WTC11 (cell line): ENCODE measurements around the gene VIT. TPM values are rescaled to one million over a fixed set of nuclear protein-coding genes. Genes with fewer than 3 reads are reported as not detected.

Experiments used
- ATAC-seq: fragments of 200-7000 bp; cut with Tn5 transposase; 2 replicates; pipeline ENCODE4 v1.10.0; 2021; ENCODE audit warnings: mild to moderate bottlenecking, moderate library complexity
- CTCF ChIA-PET: fragments of 300-600 bp; sonication (Branson Sonifier 250); formaldehyde crosslinking; loops from one replicate; lab custom pipeline; 2021; ENCODE audit warnings: antibody characterized with exemption; lab: Charles Lee
- POLR2A ChIA-PET: fragments of 350-600 bp; sonication (Branson Sonifier 250); formaldehyde crosslinking; loops from one replicate; lab custom pipeline; 2021; ENCODE audit warnings: antibody characterized with exemption; lab: Charles Lee
- DNase-seq: peaks from one replicate; pipeline ENCODE4 v3.0.0; 2021; ENCODE audit warnings: low spot score
- H3K27ac Mint-ChIP-seq: 2 replicates; pipeline ENCODE4 v1.8.0; 2021; ENCODE audit warnings: mixed read lengths
- H3K27me3 Mint-ChIP-seq: 2 replicates; pipeline ENCODE4 v1.8.0; 2021; ENCODE audit warnings: low read depth, mild to moderate bottlenecking, moderate library complexity, mixed read lengths
- H3K36me3 Mint-ChIP-seq: 2 replicates; pipeline ENCODE4 v1.8.0; 2021; ENCODE audit warnings: mixed read lengths
- H3K4me1 Mint-ChIP-seq: 2 replicates; pipeline ENCODE4 v1.8.0; 2022; ENCODE audit warnings: mixed read lengths
- H3K4me3 Mint-ChIP-seq: 2 replicates; pipeline ENCODE4 v1.8.0; 2021; ENCODE audit warnings: mild to moderate bottlenecking, moderate library complexity, mixed read lengths
- H3K9me3 Mint-ChIP-seq: 2 replicates; pipeline ENCODE4 v1.8.0; 2021; ENCODE audit warnings: mixed read lengths
- CREM ChIP-seq: sonication (generic); formaldehyde crosslinking; IDR thresholded peaks from 2 replicates; pipeline ENCODE4 v1.8.1; 2022; ENCODE audit warnings: mild to moderate bottlenecking, missing genetic modification reagents, moderate library complexity
- EMX1 ChIP-seq: fragments of 250-450 bp; sonication (Bioruptor Pico); IDR thresholded peaks from 2 replicates; pipeline ENCODE4 v1.8.0; 2021; ENCODE audit warnings: mild to moderate bottlenecking
- ERG ChIP-seq: fragments of 250-450 bp; sonication (Bioruptor Pico); IDR thresholded peaks from 2 replicates; pipeline ENCODE4 v1.8.0; 2021; ENCODE audit warnings: mild to moderate bottlenecking
- ETV6 ChIP-seq: sonication (generic); formaldehyde crosslinking; IDR thresholded peaks from 2 replicates; pipeline ENCODE4 v1.8.1; 2022; ENCODE audit warnings: mild to moderate bottlenecking, missing genetic modification reagents
- JUN ChIP-seq: sonication (generic); formaldehyde crosslinking; IDR thresholded peaks from 2 replicates; pipeline ENCODE4 v1.8.0; 2023; ENCODE audit warnings: mild to moderate bottlenecking, missing genetic modification reagents
- PRRX2 ChIP-seq: fragments of 250-450 bp; sonication (Bioruptor Pico); IDR thresholded peaks from 2 replicates; pipeline ENCODE4 v1.8.0; 2021; ENCODE audit warnings: mild to moderate bottlenecking
- RORB ChIP-seq: fragments of 250-450 bp; sonication (Bioruptor Pico); IDR thresholded peaks from 2 replicates; pipeline ENCODE4 v1.9.0; 2021; ENCODE audit warnings: mild to moderate bottlenecking
- SOX15 ChIP-seq: fragments of 250-450 bp; sonication (Bioruptor Pico); IDR thresholded peaks from 2 replicates; pipeline ENCODE4 v1.9.0; 2021; ENCODE audit warnings: mild to moderate bottlenecking
- TCF7 ChIP-seq: sonication (generic); formaldehyde crosslinking; IDR thresholded peaks from 2 replicates; pipeline ENCODE4 v1.8.0; 2022; ENCODE audit warnings: mild to moderate bottlenecking, low read depth, missing genetic modification reagents, moderate library complexity
- TEAD1 ChIP-seq: sonication (generic); formaldehyde crosslinking; IDR thresholded peaks from 2 replicates; pipeline ENCODE4 v1.8.0; 2022; ENCODE audit warnings: mild to moderate bottlenecking, missing genetic modification reagents
- TP53 ChIP-seq: sonication (generic); formaldehyde crosslinking; IDR thresholded peaks from 2 replicates; pipeline ENCODE4 v1.8.1; 2023; ENCODE audit warnings: mild to moderate bottlenecking, missing genetic modification reagents
- ZNF317 ChIP-seq: sonication (generic); formaldehyde crosslinking; IDR thresholded peaks from 2 replicates; pipeline ENCODE4 v1.8.1; 2023; ENCODE audit warnings: low read depth, mild to moderate bottlenecking, moderate library complexity, missing genetic modification reagents, borderline replicate concordance
- ZNF423 ChIP-seq: fragments of 250-450 bp; sonication (Bioruptor Pico); IDR thresholded peaks from 2 replicates; pipeline ENCODE4 v2.1.2; 2022; ENCODE audit warnings: mild to moderate bottlenecking, moderate library complexity
- total RNA-seq: library from RNA; stranded (reverse); gene quantifications from 3 replicates; pipeline ENCODE4 v1.2.3, GENCODE V29; 2021
- TF ChIP-seq, protein P1 (sequence below): sonication (generic); formaldehyde crosslinking; IDR thresholded peaks from 2 replicates; pipeline ENCODE4 v1.8.0; 2022; ENCODE audit warnings: mild to moderate bottlenecking, missing genetic modification reagents
- TF ChIP-seq, protein P2 (sequence below): sonication (generic); formaldehyde crosslinking; IDR thresholded peaks from 2 replicates; pipeline ENCODE4 v1.8.1; 2022; ENCODE audit warnings: low read depth, mild to moderate bottlenecking, moderate library complexity, missing genetic modification reagents, borderline replicate concordance
- TF ChIP-seq, protein P3 (sequence below): fragments of 250-450 bp; sonication (Bioruptor Pico); IDR thresholded peaks from 2 replicates; pipeline ENCODE4 v1.9.0; 2021; ENCODE audit warnings: mild to moderate bottlenecking, borderline replicate concordance
- TF ChIP-seq, protein P4 (sequence below): fragments of 250-450 bp; sonication (Bioruptor Pico); IDR thresholded peaks from 2 replicates; pipeline ENCODE4 v1.9.0; 2021; ENCODE audit warnings: mild to moderate bottlenecking
- TF ChIP-seq, protein P5 (sequence below): sonication (generic); formaldehyde crosslinking; IDR thresholded peaks from 2 replicates; pipeline ENCODE4 v1.8.1; 2022; ENCODE audit warnings: missing genetic modification reagents, borderline replicate concordance

Gene VIT
- total RNA-seq, 1 experiment from 2014 or later, result 0.46 TPM

DNA sequence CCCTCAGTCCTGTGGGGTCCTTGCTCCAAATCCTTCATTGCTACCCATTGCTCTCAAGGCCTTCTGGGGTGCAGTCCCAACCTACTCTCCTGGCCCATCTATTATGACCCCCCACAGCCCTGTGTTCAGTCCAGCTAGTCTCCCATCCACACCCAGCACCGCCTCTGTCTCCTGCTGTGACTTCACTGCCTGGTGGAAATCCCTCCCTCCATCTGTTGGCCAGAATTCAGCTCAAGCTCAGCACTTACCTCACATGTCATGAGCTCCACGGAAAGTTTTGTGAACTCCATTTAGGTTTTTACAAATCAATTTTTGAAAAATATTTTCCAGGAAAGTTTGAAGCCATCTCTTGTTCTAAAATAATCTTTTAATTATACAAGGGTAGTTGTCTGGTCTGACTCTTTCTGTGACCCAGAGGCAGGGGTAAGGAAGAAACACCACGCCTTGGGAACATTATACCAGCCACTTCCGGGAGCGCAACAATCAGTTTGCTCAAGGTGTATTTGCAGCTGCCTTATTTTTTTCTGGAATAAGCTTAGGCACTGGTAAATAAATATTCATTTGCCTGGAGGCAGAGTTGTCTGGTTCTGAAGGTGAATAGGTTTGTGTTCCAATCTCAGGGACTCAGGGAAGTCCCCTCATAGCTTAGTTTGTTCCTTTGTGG is 110.8 kb downstream of the VIT start:
- DNase-seq, result no peak
- CTCF ChIA-PET, result interaction anchor here (0.6 to 2.6 kb wide), 2 partner anchors 22 to 25 kb away, joined by 3 to 13 read pairs; no protein-coding TSS in a partner anchor
- Mint-ChIP-seq H3K36me3 (no peaks in the 10 kb centered on the region), H3K4me3 (no peak overlapping the region), H3K27ac (no peak overlapping the region), H3K27me3 (peaks cover 2% of the 10 kb centered on the region; the same call in 1 of the 2 replicates), H3K4me1 (peaks cover 6% of the 10 kb centered on the region; the same call in 1 of the 2 replicates), H3K9me3 (peaks cover 19% of the 10 kb centered on the region)
- POLR2A ChIA-PET, result no interaction called here
- TF ChIP-seq, protein P1, sequence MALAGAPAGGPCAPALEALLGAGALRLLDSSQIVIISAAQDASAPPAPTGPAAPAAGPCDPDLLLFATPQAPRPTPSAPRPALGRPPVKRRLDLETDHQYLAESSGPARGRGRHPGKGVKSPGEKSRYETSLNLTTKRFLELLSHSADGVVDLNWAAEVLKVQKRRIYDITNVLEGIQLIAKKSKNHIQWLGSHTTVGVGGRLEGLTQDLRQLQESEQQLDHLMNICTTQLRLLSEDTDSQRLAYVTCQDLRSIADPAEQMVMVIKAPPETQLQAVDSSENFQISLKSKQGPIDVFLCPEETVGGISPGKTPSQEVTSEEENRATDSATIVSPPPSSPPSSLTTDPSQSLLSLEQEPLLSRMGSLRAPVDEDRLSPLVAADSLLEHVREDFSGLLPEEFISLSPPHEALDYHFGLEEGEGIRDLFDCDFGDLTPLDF (CRISPR knock-in tag), result no peak
- TF ChIP-seq CREM (no peak), EMX1 (CRISPR knock-in tag) (no peak), JUN (no peak), TCF7 (CRISPR knock-in tag) (no peak), ZNF423 (no peak)
- TF ChIP-seq, protein P2, sequence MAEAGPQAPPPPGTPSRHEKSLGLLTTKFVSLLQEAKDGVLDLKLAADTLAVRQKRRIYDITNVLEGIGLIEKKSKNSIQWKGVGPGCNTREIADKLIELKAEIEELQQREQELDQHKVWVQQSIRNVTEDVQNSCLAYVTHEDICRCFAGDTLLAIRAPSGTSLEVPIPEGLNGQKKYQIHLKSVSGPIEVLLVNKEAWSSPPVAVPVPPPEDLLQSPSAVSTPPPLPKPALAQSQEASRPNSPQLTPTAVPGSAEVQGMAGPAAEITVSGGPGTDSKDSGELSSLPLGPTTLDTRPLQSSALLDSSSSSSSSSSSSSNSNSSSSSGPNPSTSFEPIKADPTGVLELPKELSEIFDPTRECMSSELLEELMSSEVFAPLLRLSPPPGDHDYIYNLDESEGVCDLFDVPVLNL (CRISPR knock-in tag), result no peak
- TF ChIP-seq, protein P3, sequence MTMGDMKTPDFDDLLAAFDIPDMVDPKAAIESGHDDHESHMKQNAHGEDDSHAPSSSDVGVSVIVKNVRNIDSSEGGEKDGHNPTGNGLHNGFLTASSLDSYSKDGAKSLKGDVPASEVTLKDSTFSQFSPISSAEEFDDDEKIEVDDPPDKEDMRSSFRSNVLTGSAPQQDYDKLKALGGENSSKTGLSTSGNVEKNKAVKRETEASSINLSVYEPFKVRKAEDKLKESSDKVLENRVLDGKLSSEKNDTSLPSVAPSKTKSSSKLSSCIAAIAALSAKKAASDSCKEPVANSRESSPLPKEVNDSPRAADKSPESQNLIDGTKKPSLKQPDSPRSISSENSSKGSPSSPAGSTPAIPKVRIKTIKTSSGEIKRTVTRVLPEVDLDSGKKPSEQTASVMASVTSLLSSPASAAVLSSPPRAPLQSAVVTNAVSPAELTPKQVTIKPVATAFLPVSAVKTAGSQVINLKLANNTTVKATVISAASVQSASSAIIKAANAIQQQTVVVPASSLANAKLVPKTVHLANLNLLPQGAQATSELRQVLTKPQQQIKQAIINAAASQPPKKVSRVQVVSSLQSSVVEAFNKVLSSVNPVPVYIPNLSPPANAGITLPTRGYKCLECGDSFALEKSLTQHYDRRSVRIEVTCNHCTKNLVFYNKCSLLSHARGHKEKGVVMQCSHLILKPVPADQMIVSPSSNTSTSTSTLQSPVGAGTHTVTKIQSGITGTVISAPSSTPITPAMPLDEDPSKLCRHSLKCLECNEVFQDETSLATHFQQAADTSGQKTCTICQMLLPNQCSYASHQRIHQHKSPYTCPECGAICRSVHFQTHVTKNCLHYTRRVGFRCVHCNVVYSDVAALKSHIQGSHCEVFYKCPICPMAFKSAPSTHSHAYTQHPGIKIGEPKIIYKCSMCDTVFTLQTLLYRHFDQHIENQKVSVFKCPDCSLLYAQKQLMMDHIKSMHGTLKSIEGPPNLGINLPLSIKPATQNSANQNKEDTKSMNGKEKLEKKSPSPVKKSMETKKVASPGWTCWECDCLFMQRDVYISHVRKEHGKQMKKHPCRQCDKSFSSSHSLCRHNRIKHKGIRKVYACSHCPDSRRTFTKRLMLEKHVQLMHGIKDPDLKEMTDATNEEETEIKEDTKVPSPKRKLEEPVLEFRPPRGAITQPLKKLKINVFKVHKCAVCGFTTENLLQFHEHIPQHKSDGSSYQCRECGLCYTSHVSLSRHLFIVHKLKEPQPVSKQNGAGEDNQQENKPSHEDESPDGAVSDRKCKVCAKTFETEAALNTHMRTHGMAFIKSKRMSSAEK, result no peak
- TF ChIP-seq, protein P4, sequence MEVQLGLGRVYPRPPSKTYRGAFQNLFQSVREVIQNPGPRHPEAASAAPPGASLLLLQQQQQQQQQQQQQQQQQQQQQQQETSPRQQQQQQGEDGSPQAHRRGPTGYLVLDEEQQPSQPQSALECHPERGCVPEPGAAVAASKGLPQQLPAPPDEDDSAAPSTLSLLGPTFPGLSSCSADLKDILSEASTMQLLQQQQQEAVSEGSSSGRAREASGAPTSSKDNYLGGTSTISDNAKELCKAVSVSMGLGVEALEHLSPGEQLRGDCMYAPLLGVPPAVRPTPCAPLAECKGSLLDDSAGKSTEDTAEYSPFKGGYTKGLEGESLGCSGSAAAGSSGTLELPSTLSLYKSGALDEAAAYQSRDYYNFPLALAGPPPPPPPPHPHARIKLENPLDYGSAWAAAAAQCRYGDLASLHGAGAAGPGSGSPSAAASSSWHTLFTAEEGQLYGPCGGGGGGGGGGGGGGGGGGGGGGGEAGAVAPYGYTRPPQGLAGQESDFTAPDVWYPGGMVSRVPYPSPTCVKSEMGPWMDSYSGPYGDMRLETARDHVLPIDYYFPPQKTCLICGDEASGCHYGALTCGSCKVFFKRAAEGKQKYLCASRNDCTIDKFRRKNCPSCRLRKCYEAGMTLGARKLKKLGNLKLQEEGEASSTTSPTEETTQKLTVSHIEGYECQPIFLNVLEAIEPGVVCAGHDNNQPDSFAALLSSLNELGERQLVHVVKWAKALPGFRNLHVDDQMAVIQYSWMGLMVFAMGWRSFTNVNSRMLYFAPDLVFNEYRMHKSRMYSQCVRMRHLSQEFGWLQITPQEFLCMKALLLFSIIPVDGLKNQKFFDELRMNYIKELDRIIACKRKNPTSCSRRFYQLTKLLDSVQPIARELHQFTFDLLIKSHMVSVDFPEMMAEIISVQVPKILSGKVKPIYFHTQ (CRISPR knock-in tag), result no peak
- ATAC-seq, result no peak

GRCh38 chr2:36808386-36809068 is 112.0 kb downstream of the VIT start:
- DNase-seq (no peak), ATAC-seq (no peak)
- peaks cover 19% of the 10 kb centered on the region for H3K9me3 Mint-ChIP-seq
- no peaks in the 10 kb centered on the region for H3K36me3 Mint-ChIP-seq
- no peak overlapping the region for H3K4me3 Mint-ChIP-seq
- peaks cover 2% of the 10 kb centered on the region; the same call in 1 of the 2 replicates for H3K27me3 Mint-ChIP-seq
- CTCF ChIA-PET, result no interaction called here
- H3K27ac Mint-ChIP-seq, result no peak overlapping the region
- peaks cover 6% of the 10 kb centered on the region; the same call in 1 of the 2 replicates for H3K4me1 Mint-ChIP-seq
- POLR2A ChIA-PET, result no interaction called here
- TF ChIP-seq, protein P4 (CRISPR knock-in tag), result no peak
- no peak for TF ChIP-seq RORB (CRISPR knock-in tag)
- TF ChIP-seq ERG, result no peak
- TF ChIP-seq ZNF317 (CRISPR knock-in tag), result no peak
- no peak for TF ChIP-seq SOX15 (CRISPR knock-in tag)
- no peak for TF ChIP-seq ZNF423
- TF ChIP-seq TP53 (CRISPR knock-in tag), result no peak
- TF ChIP-seq PRRX2 (CRISPR knock-in tag), result no peak
- TF ChIP-seq, protein P5, sequence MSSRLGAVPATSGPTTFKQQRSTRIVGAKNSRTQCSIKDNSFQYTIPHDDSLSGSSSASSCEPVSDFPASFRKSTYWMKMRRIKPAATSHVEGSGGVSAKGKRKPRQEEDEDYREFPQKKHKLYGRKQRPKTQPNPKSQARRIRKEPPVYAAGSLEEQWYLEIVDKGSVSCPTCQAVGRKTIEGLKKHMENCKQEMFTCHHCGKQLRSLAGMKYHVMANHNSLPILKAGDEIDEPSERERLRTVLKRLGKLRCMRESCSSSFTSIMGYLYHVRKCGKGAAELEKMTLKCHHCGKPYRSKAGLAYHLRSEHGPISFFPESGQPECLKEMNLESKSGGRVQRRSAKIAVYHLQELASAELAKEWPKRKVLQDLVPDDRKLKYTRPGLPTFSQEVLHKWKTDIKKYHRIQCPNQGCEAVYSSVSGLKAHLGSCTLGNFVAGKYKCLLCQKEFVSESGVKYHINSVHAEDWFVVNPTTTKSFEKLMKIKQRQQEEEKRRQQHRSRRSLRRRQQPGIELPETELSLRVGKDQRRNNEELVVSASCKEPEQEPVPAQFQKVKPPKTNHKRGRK, result no peak
- no peak for TF ChIP-seq ETV6 (CRISPR knock-in tag)
- TF ChIP-seq TEAD1 (CRISPR knock-in tag), result no peak
